Stimulated activated CD4-positive, alpha-beta T cell treated with anti-CD3 and anti-CD28 coated beads, TNF-alpha, amount 100 ng/mL, for 48 hours (primary cell): ENCODE data around the gene CLN5.
A peak's percentile ranks its signal among the peaks of the same experiment; 100 is the strongest.
"Not testable (repeated sequence)": the region's sequence is repeated elsewhere in the genome, so short reads cannot be mapped to it uniquely, and the experiment has no call there.

Source experiments
- DNase-seq, 3 donors: peaks; one replicate each; pipeline ENCODE4 v3.0.0-alpha.2; 2020; ENCODE audit warnings: low read depth in 3 of 3

The CLN5 gene

GRCh38 chr13:76975863-76976262 lies 16.0 kb upstream of the CLN5 start:
- DNase-seq, result no peak

- no peak for DNase-seq
Measured at GRCh38 chr13:76976490-76976889, 15.4 kb upstream of the CLN5 start.

GRCh38 chr13:76976929-76977328 lies 15.0 kb upstream of the CLN5 start:
- DNase-seq, result no peak

GRCh38 chr13:76980075-76980718 lies 11.7 kb upstream of the CLN5 start:
- DNase-seq, result peak; percentile 69 to 88 (median 76)

- DNase-seq, result no peak
Measured at GRCh38 chr13:76982061-76982460, 9.8 kb upstream of the CLN5 start.

- no peak for DNase-seq
Measured at GRCh38 chr13:76983676-76984075, 8.2 kb upstream of the CLN5 start.

GRCh38 chr13:76991432-76991795 lies 467 bp upstream of the CLN5 start:
- peak; percentile 41 to 72 (median 54) for DNase-seq

- DNase-seq, result no peak
Measured at GRCh38 chr13:76992548-76993001, 694 bp downstream of the CLN5 start.

- DNase-seq, result no peak
Measured at GRCh38 chr13:76993021-76993420, 1.1 kb downstream of the CLN5 start.

- no peak for DNase-seq
Measured at GRCh38 chr13:76993473-76993872, 1.6 kb downstream of the CLN5 start.

- no peak for DNase-seq
Measured at GRCh38 chr13:76994281-76994680, 2.4 kb downstream of the CLN5 start.

GRCh38 chr13:77000475-77000874 lies 8.6 kb downstream of the CLN5 start:
- DNase-seq, result no peak

- DNase-seq, result no peak
Measured at GRCh38 chr13:77001540-77001939, 9.7 kb downstream of the CLN5 start.

- DNase-seq, result no peak
Measured at GRCh38 chr13:77001963-77002587, 10.2 kb downstream of the CLN5 start.

- no peak for DNase-seq
Measured at GRCh38 chr13:77002590-77003190, 10.8 kb downstream of the CLN5 start.

GRCh38 chr13:77008337-77008736 lies 16.5 kb downstream of the CLN5 start:
- not testable (repeated sequence) for DNase-seq

- DNase-seq, result no peak
Measured at GRCh38 chr13:77009011-77009410, 17.1 kb downstream of the CLN5 start.

- DNase-seq, result not testable (repeated sequence)
Measured at GRCh38 chr13:77009719-77010118, 17.8 kb downstream of the CLN5 start.

GRCh38 chr13:77013853-77014542 lies 22.1 kb downstream of the CLN5 start:
- no peak for DNase-seq

- DNase-seq, result no peak
Measured at GRCh38 chr13:77014906-77015685, 23.2 kb downstream of the CLN5 start.

- no peak for DNase-seq
Measured at GRCh38 chr13:77016251-77016812, 24.5 kb downstream of the CLN5 start.
